K562 (cell line): Measurements from ENCODE around the gene TGFA. TPM values are rescaled to one million over a fixed set of nuclear protein-coding genes. Genes with fewer than 3 reads are reported as not detected.

Experiments used
- ARID1B ChIP-seq: fragments of 450-650 bp; IDR thresholded peaks from 2 replicates; pipeline ENCODE4 v1.6.1; 2016; ENCODE audit warnings: antibody characterized with exemption, mild to moderate bottlenecking, inconsistent platforms
- HDAC1 ChIP-seq, 2 experiments: fragments of 450-650 bp; IDR thresholded peaks; 2 replicates each; pipeline ENCODE4 v1.6.1; 2016 to 2017; ENCODE audit warnings: inconsistent platforms in 1 of 2, mild to moderate bottlenecking in 1 of 2, moderate library complexity in 1 of 2
- LARP7 ChIP-seq: fragments of 450-650 bp; IDR thresholded peaks from 2 replicates; pipeline ENCODE4 v1.6.1; 2016
- NR2C1 ChIP-seq, 2 experiments: fragments of 450-650 bp; IDR thresholded peaks; 2 replicates each; pipeline ENCODE4 v1.6.1; 2017; ENCODE audit warnings: mild to moderate bottlenecking in 2 of 2, antibody characterized with exemption in 1 of 2, inconsistent platforms in 1 of 2, missing compliant biosample characterization in 1 of 2, missing genetic modification characterization in 1 of 2
- ZC3H11A ChIP-seq: IDR thresholded peaks from 2 replicates; pipeline ENCODE4 v1.6.1; 2012; ENCODE audit warnings: low read depth, low read length, improper control_type of control experiment
- ZNF431 ChIP-seq: sonication (generic); formaldehyde crosslinking; IDR thresholded peaks from 2 replicates; pipeline ENCODE4 v1.8.0; 2022; ENCODE audit warnings: mild to moderate bottlenecking, missing genetic modification reagents
- ZNF444 ChIP-seq: fragments of 250-450 bp; sonication (Bioruptor Pico); IDR thresholded peaks from 2 replicates; pipeline ENCODE4 v1.4.0; 2020; ENCODE audit warnings: mild to moderate bottlenecking, moderate library complexity
- ZNF561 ChIP-seq: fragments of 450-650 bp; formaldehyde crosslinking; conservative IDR thresholded peaks from 2 replicates; pipeline ENCODE4 v1.4.0; 2020; ENCODE audit warnings: mild to moderate bottlenecking, moderate library complexity
- polyA plus RNA-seq, 8 experiments: library from polyadenylated mRNA; depleted of rRNA in 4 of 8; stranded (reverse) in 5 of 8; unstranded in 3 of 8; fragments of >200 nt; fragmentation: Nextera tagmentation in 2 of 8; fragmentation: Illumina TruSeq in 1 of 8; extraction: Ambion mirVana in 2 of 8; extraction: Trizol in 1 of 8; gene quantifications; 2 replicates each; pipeline versions ENCODE4 v1.2.1 to v1.2.3, GENCODE V29; 2011 to 2014; ENCODE audit warnings: inconsistent platforms in 1 of 8, missing spikeins in 1 of 8
- total RNA-seq, 7 experiments: library from RNA; depleted of rRNA in 6 of 7; stranded (reverse); fragments of >200 nt in 6 of 7; fragmentation: Illumina TruSeq in 2 of 7; extraction: Trizol in 2 of 7; gene quantifications; 2 replicates each; pipeline versions ENCODE4 v1.2.1 to v1.2.3, GENCODE V29; 2011 to 2021; ENCODE audit warnings: low replicate concordance in 1 of 7
- TF ChIP-seq, protein P1 (sequence below): fragments of 200-800 bp; sonication (Bioruptor generic); IDR thresholded peaks from 2 replicates; pipeline ENCODE4 v1.6.1; 2017; ENCODE audit warnings: missing genetic modification characterization, missing compliant biosample characterization
- TF ChIP-seq, protein P2 (sequence below): sonication (generic); formaldehyde crosslinking; IDR thresholded peaks from 2 replicates; pipeline ENCODE4 v1.8.0; 2022; ENCODE audit warnings: missing genetic modification reagents, mild to moderate bottlenecking, moderate library complexity, borderline replicate concordance
- TF ChIP-seq, protein P3 (sequence below), 2 experiments: fragments of 450-650 bp in 1 of 2; sonication (generic) in 1 of 2; formaldehyde crosslinking in 1 of 2; IDR thresholded peaks in 1 of 2; conservative IDR thresholded peaks in 1 of 2; 2 replicates each; pipeline versions ENCODE4 v1.6.1 to v1.8.1; 2016 to 2023; ENCODE audit warnings: mild to moderate bottlenecking in 2 of 2, moderate library complexity in 2 of 2, inconsistent platforms in 1 of 2, missing genetic modification reagents in 1 of 2
- TF ChIP-seq, protein P4 (sequence below): fragments of 200-400 bp; formaldehyde crosslinking; IDR thresholded peaks from 2 replicates; pipeline ENCODE4 v1.6.1; 2017; ENCODE audit warnings: mild to moderate bottlenecking, low read depth, low read length, moderate library complexity

TGFA gene
- total and polyA plus RNA-seq, 9 of the 15 experiments (the other 6 are each of a cell fraction or from before 2014, with no cell fraction given): not detected

DNA sequence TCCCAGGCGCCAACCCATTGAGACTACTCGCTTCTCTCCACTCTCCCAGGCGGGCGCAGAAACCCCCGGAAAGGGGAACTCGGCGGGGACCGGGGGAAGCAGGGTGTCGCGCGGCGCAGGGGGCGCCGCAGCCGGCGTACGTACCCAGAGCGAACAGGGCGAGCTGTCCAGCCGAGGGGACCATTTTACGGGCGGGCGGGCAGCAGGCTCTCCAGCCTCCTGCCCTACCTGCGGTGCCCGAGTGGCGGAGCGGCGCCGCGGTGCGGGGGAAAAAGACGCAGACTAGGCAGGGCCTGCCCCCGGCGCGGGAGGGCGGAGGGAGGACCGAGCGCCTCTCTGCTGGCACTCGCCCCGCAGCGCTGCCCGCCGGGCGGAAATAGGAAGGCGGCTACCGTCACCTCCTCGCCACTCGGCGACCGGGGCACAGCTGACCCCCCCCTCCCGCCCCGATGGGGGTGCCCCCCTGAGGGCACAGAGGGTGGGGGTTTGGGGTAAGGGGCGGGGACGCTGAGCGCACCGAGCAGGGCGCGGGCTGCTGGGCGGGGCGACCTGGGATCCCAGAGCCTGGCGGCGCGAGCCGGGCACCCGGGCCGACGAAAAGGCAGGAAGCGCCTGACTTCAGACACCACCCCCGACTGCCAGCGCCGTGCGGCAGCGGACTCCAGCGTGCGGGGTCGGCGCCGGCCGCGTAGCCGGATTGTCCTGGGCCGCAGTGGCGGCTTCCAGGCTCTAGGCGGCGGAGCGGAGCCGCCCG, at the start of gene TGFA (continued):
- TF ChIP-seq, protein P1, sequence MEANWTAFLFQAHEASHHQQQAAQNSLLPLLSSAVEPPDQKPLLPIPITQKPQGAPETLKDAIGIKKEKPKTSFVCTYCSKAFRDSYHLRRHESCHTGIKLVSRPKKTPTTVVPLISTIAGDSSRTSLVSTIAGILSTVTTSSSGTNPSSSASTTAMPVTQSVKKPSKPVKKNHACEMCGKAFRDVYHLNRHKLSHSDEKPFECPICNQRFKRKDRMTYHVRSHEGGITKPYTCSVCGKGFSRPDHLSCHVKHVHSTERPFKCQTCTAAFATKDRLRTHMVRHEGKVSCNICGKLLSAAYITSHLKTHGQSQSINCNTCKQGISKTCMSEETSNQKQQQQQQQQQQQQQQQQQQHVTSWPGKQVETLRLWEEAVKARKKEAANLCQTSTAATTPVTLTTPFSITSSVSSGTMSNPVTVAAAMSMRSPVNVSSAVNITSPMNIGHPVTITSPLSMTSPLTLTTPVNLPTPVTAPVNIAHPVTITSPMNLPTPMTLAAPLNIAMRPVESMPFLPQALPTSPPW (CRISPR knock-in tag): no peak
- TF ChIP-seq ZNF431: no peak
- TF ChIP-seq, protein P2, sequence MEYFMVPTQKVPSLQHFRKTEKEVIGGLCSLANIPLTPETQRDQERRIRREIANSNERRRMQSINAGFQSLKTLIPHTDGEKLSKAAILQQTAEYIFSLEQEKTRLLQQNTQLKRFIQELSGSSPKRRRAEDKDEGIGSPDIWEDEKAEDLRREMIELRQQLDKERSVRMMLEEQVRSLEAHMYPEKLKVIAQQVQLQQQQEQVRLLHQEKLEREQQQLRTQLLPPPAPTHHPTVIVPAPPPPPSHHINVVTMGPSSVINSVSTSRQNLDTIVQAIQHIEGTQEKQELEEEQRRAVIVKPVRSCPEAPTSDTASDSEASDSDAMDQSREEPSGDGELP: no peak
- TF ChIP-seq LARP7: no peak
- TF ChIP-seq, protein P3, sequence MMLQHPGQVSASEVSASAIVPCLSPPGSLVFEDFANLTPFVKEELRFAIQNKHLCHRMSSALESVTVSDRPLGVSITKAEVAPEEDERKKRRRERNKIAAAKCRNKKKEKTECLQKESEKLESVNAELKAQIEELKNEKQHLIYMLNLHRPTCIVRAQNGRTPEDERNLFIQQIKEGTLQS (IDR thresholded peaks at IDR 0.05): no peak
- TF ChIP-seq, protein P3 (CRISPR knock-in tag; conservative IDR thresholded peaks at IDR 0.05): no peak
- no peak for TF ChIP-seq ZC3H11A
- no peak for TF ChIP-seq ZNF444 (CRISPR knock-in tag)
- no peak for TF ChIP-seq NR2C1 (IDR thresholded peaks at IDR 0.05)
- TF ChIP-seq NR2C1 (tag; IDR thresholded peaks at IDR 0.05): no peak
- TF ChIP-seq HDAC1 (IDR thresholded peaks at IDR 0.05): no peak
- TF ChIP-seq ZNF561 (CRISPR knock-in tag): no peak
- TF ChIP-seq, protein P4, sequence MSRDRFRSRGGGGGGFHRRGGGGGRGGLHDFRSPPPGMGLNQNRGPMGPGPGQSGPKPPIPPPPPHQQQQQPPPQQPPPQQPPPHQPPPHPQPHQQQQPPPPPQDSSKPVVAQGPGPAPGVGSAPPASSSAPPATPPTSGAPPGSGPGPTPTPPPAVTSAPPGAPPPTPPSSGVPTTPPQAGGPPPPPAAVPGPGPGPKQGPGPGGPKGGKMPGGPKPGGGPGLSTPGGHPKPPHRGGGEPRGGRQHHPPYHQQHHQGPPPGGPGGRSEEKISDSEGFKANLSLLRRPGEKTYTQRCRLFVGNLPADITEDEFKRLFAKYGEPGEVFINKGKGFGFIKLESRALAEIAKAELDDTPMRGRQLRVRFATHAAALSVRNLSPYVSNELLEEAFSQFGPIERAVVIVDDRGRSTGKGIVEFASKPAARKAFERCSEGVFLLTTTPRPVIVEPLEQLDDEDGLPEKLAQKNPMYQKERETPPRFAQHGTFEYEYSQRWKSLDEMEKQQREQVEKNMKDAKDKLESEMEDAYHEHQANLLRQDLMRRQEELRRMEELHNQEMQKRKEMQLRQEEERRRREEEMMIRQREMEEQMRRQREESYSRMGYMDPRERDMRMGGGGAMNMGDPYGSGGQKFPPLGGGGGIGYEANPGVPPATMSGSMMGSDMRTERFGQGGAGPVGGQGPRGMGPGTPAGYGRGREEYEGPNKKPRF: no peak
- no peak for TF ChIP-seq ARID1B
